Thymus (tissue), 11 donors: ENCODE measurements around the gene HPCAL1. TPM values are rescaled to one million over a fixed set of nuclear protein-coding genes. Genes with fewer than 3 reads are reported as not detected.
A peak's percentile ranks its signal among the peaks of the same experiment; 100 is the strongest.

Source experiments
- DNase-seq, 9 donors: peaks; one replicate each; pipeline ENCODE4 v3.0.0-alpha.2; 2013; ENCODE audit warnings: low spot score in 9 of 9, low read depth in 6 of 9, missing footprints in 1 of 9
- H3K27ac ChIP-seq, 2 donors: one replicate each; pipeline ENCODE4 v1.5.1; 2013; ENCODE audit warnings: control low read depth in 1 of 2, low read depth in 1 of 2, low read length in 1 of 2, mild to moderate bottlenecking in 1 of 2, moderate library complexity in 1 of 2
- H3K27me3 ChIP-seq, 2 donors: one replicate each; pipeline ENCODE4 v1.5.1; 2013; ENCODE audit warnings: low read length in 1 of 2; ENCODE audit not compliant: control insufficient read depth in 2 of 2, insufficient read depth in 1 of 2
- H3K36me3 ChIP-seq, 2 donors: one replicate each; pipeline ENCODE4 v1.5.1; 2013; ENCODE audit warnings: low read length in 1 of 2, mild to moderate bottlenecking in 1 of 2, moderate library complexity in 1 of 2; ENCODE audit not compliant: control insufficient read depth in 2 of 2, insufficient read depth in 2 of 2
- H3K4me1 ChIP-seq, 2 donors: one replicate each; pipeline ENCODE4 v1.5.1; 2013; ENCODE audit warnings: low read length in 2 of 2; ENCODE audit not compliant: control insufficient read depth in 2 of 2, insufficient read depth in 2 of 2
- H3K4me3 ChIP-seq, 2 donors: one replicate each; pipeline ENCODE4 v1.5.1; 2013; ENCODE audit warnings: low read length in 2 of 2, control low read depth in 1 of 2, mild to moderate bottlenecking in 1 of 2
- H3K9me3 ChIP-seq, 2 donors: one replicate each; pipeline ENCODE4 v1.5.1; 2013; ENCODE audit warnings: low read length in 1 of 2, mild to moderate bottlenecking in 1 of 2; ENCODE audit not compliant: control insufficient read depth in 2 of 2, insufficient read depth in 1 of 2
- WGBS: extraction: QIAGEN DNeasy Blood & Tissue Kit; methylation state at CpG from one replicate; pipeline ENCODE4 v1.1.7; 2013; 5-methylcytosine and 5-hydroxymethylcytosine counted together
- polyA plus RNA-seq: library from polyadenylated mRNA; stranded (reverse); fragments of 200-250 nt; gene quantifications from one replicate; pipeline ENCODE4 v1.2.3, GENCODE V29; 2013
- total RNA-seq: library from RNA; stranded (reverse); fragments of 120-200 nt; gene quantifications from one replicate; pipeline ENCODE4 v1.2.4, GENCODE V29; 2013
- donor health status: healthy.

Gene HPCAL1
- total and polyA plus RNA-seq, 2 donors, result 12.6 to 47.9 TPM

- Histone ChIP-seq H3K27ac (no peak overlapping the region), H3K4me3 (no peak overlapping the region), H3K36me3 (peaks cover 2 to 7% of the 10 kb centered on the region in 2 donors), H3K27me3 (peaks cover 19 to 27% of the 10 kb centered on the region in 2 donors), H3K4me1 (peaks cover 2 to 39% of the 10 kb centered on the region in 2 donors), H3K9me3 (peaks cover 0 to 3% of the 10 kb centered on the region in 2 donors)
- 94% methylated on average over 19 of the region's 19 CpGs for WGBS
- no peak for DNase-seq
Observed at GRCh38 chr2:10433947-10434885, 131.5 kb downstream of the HPCAL1 start.

GRCh38 chr2:10434886-10435819 is 132.4 kb downstream of the HPCAL1 start:
- Histone ChIP-seq H3K36me3 (peaks cover 12 to 16% of the 10 kb centered on the region in 2 donors), H3K4me3 (no peak overlapping the region), H3K4me1 (peaks cover 2 to 40% of the 10 kb centered on the region in 2 donors), H3K27ac (no peak overlapping the region), H3K9me3 (peaks cover 0 to 3% of the 10 kb centered on the region in 2 donors), H3K27me3 (peaks cover 19 to 27% of the 10 kb centered on the region in 2 donors)
- WGBS, result 43% methylated on average over 28 of the region's 28 CpGs
- DNase-seq, result peak in 5 of 9 donors; percentile 40 to 69 (median 57)

- peaks cover 0 to 3% of the 10 kb centered on the region in 2 donors for H3K9me3 ChIP-seq
- WGBS, result 87% methylated on average over 14 of the region's 14 CpGs
- DNase-seq, result no peak
- H3K4me1 ChIP-seq, result peaks cover 2 to 40% of the 10 kb centered on the region in 2 donors
- H3K27me3 ChIP-seq, result peaks cover 19 to 27% of the 10 kb centered on the region in 2 donors
- peaks cover 18 to 23% of the 10 kb centered on the region in 2 donors for H3K36me3 ChIP-seq
- H3K27ac ChIP-seq, result no peak overlapping the region
- no peak overlapping the region for H3K4me3 ChIP-seq
Observed at GRCh38 chr2:10435820-10436204, 133.1 kb downstream of the HPCAL1 start.

- WGBS, result 93% methylated on average over 13 of the region's 13 CpGs
- DNase-seq, result no peak
- H3K27me3 ChIP-seq, result peaks cover 13 to 20% of the 10 kb centered on the region in 2 donors
- peaks cover 26 to 31% of the 10 kb centered on the region in 2 donors for H3K36me3 ChIP-seq
- H3K27ac ChIP-seq, result no peak overlapping the region
- H3K9me3 ChIP-seq, result peaks cover 0 to 3% of the 10 kb centered on the region in 2 donors
- H3K4me3 ChIP-seq, result no peak overlapping the region
- peaks cover 2 to 40% of the 10 kb centered on the region in 2 donors for H3K4me1 ChIP-seq
Observed at GRCh38 chr2:10436583-10437110, 133.9 kb downstream of the HPCAL1 start.

- peak in 1 of 9 donors; percentile 44 for DNase-seq
- Histone ChIP-seq H3K36me3 (peaks cover 37 to 43% of the 10 kb centered on the region in 2 donors), H3K4me1 (peaks cover 0 to 31% of the 10 kb centered on the region in 2 donors), H3K27ac (peak overlapping the region in 1 of 2 donors; percentile 56), H3K9me3 (peaks cover 0 to 3% of the 10 kb centered on the region in 2 donors), H3K4me3 (no peak overlapping the region), H3K27me3 (peaks cover 3 to 9% of the 10 kb centered on the region in 2 donors)
- 92% methylated on average over 9 of the region's 9 CpGs for WGBS
Observed at GRCh38 chr2:10437806-10438205, 135.1 kb downstream of the HPCAL1 start.

GRCh38 chr2:10438688-10439087 is 136.0 kb downstream of the HPCAL1 start:
- H3K4me1 ChIP-seq, result peaks cover 0 to 31% of the 10 kb centered on the region in 2 donors
- no peak overlapping the region for H3K4me3 ChIP-seq
- WGBS, result 97% methylated on average over 14 of the region's 14 CpGs
- H3K9me3 ChIP-seq, result peaks cover 0 to 3% of the 10 kb centered on the region in 2 donors
- H3K27me3 ChIP-seq, result peaks cover 0 to 1% of the 10 kb centered on the region in 2 donors
- H3K36me3 ChIP-seq, result peaks cover 43 to 52% of the 10 kb centered on the region in 2 donors
- H3K27ac ChIP-seq, result peak overlapping the region in 1 of 2 donors; percentile 21
- no peak for DNase-seq

GRCh38 chr2:10439185-10439879 is 136.6 kb downstream of the HPCAL1 start:
- DNase-seq, result no peak
- 95% methylated on average over 11 of the region's 11 CpGs for WGBS
- H3K4me1 ChIP-seq, result peaks cover 0 to 31% of the 10 kb centered on the region in 2 donors
- H3K27ac ChIP-seq, result no peak overlapping the region
- peaks cover 0 to 3% of the 10 kb centered on the region in 2 donors for H3K9me3 ChIP-seq
- H3K27me3 ChIP-seq, result no peaks in the 10 kb centered on the region
- H3K36me3 ChIP-seq, result peaks cover 50 to 58% of the 10 kb centered on the region in 2 donors
- H3K4me3 ChIP-seq, result no peak overlapping the region

- Histone ChIP-seq H3K9me3 (peaks cover 0 to 3% of the 10 kb centered on the region in 2 donors), H3K27ac (no peak overlapping the region), H3K4me3 (no peak overlapping the region), H3K27me3 (no peaks in the 10 kb centered on the region), H3K4me1 (peaks cover 0 to 27% of the 10 kb centered on the region in 2 donors), H3K36me3 (peaks cover 52 to 65% of the 10 kb centered on the region in 2 donors)
- no peak for DNase-seq
- 99% methylated on average over 8 of the region's 8 CpGs for WGBS
Observed at GRCh38 chr2:10439971-10440370, 137.3 kb downstream of the HPCAL1 start.
